CD4-positive, alpha-beta memory T cell (primary cell): ENCODE measurements around the gene SLC48A1. TPM values are rescaled to one million over a fixed set of nuclear protein-coding genes. Genes with fewer than 3 reads are reported as not detected.
A peak's percentile ranks its signal among the peaks of the same experiment; 100 is the strongest.

ENCODE experiments used
- CTCF ChIA-PET: fragments of 350-600 bp; sonication (Branson Sonifier 250); formaldehyde crosslinking; loops from one replicate; lab custom pipeline; 2021; ENCODE audit warnings: inconsistent platforms; ENCODE audit not compliant: partially characterized antibody; lab: Charles Lee
- POLR2A ChIA-PET: fragments of 350-600 bp; sonication (Branson Sonifier 250); formaldehyde crosslinking; loops from one replicate; lab custom pipeline; 2021; ENCODE audit not compliant: partially characterized antibody; lab: Charles Lee
- DNase-seq, 5 donors: peaks; one replicate each; pipeline versions ENCODE4 v3.0.0 to v3.0.0-alpha.2; 2020 to 2022; ENCODE audit warnings: mixed read lengths in 1 of 5
- H3K27ac ChIP-seq: one replicate; pipeline ENCODE4 v1.7.0; 2013; ENCODE audit warnings: low read depth, low read length
- H3K27me3 ChIP-seq: 2 replicates; pipeline ENCODE4 v1.7.0; 2013; ENCODE audit warnings: mild to moderate bottlenecking, low read length, moderate library complexity; ENCODE audit not compliant: insufficient read depth
- H3K36me3 ChIP-seq: 2 replicates; pipeline ENCODE4 v1.7.0; 2013; ENCODE audit warnings: mild to moderate bottlenecking, low read length, moderate library complexity; ENCODE audit not compliant: insufficient read depth
- H3K4me1 ChIP-seq: 2 replicates; pipeline ENCODE4 v1.7.0; 2013; ENCODE audit warnings: mild to moderate bottlenecking, low read length, moderate library complexity; ENCODE audit not compliant: insufficient read depth
- H3K4me3 ChIP-seq, 2 donors: one replicate each; pipeline ENCODE4 v1.7.0; 2013; ENCODE audit warnings: low read length in 2 of 2, mild to moderate bottlenecking in 1 of 2
- H3K9me3 ChIP-seq, 2 donors: one replicate each; pipeline ENCODE4 v1.7.0; 2013; ENCODE audit warnings: low read length in 2 of 2, control low read depth in 1 of 2; ENCODE audit not compliant: control insufficient read depth in 1 of 2
- H3K27ac Mint-ChIP-seq, 7 donors: one replicate each; pipeline ENCODE4 v1.8.0; 2020 to 2021; ENCODE audit warnings: mixed read lengths in 7 of 7, mild to moderate bottlenecking in 6 of 7, inconsistent platforms in 3 of 7, moderate library complexity in 3 of 7
- H3K27me3 Mint-ChIP-seq, 2 donors: one replicate each; pipeline ENCODE4 v1.8.0; 2020 to 2021; ENCODE audit warnings: mixed read lengths in 2 of 2
- H3K36me3 Mint-ChIP-seq, 2 donors: one replicate each; pipeline ENCODE4 v1.8.0; 2020 to 2021; ENCODE audit warnings: mixed read lengths in 2 of 2, inconsistent platforms in 1 of 2, mild to moderate bottlenecking in 1 of 2
- H3K4me1 Mint-ChIP-seq, 4 donors: one replicate each; pipeline ENCODE4 v1.8.0; 2020 to 2021; ENCODE audit warnings: mixed read lengths in 4 of 4, mild to moderate bottlenecking in 1 of 4
- H3K4me3 Mint-ChIP-seq, 8 donors: one replicate each; pipeline ENCODE4 v1.8.0; 2020 to 2021; ENCODE audit warnings: mixed read lengths in 8 of 8, mild to moderate bottlenecking in 7 of 8, moderate library complexity in 6 of 8, inconsistent platforms in 3 of 8
- H3K9me3 Mint-ChIP-seq, 8 donors: one replicate each; pipeline ENCODE4 v1.8.0; 2020 to 2021; ENCODE audit warnings: mixed read lengths in 8 of 8, mild to moderate bottlenecking in 5 of 8, inconsistent platforms in 3 of 8, moderate library complexity in 1 of 8
- intact Hi-C: fragments of 100-400 bp; cut with micrococcal nuclease; formaldehyde crosslinking; loops from one replicate; pipeline ENCODE4 v1.15.1; 2023
- polyA plus RNA-seq, 2 donors: library from polyadenylated mRNA; unstranded; fragments of 300-500 nt; fragmentation: Illumina TruSeq; gene quantifications; one replicate each; pipeline ENCODE4 v1.2.3, GENCODE V29; 2021
- total RNA-seq, 2 experiments: library from RNA; stranded (reverse); gene quantifications; one replicate each; pipeline ENCODE4 v1.2.3, GENCODE V29; 2021

Gene SLC48A1
- total and polyA plus RNA-seq, 4 experiments from 2014 or later: 8.7 to 12.3 (median 10.6) TPM

DNA sequence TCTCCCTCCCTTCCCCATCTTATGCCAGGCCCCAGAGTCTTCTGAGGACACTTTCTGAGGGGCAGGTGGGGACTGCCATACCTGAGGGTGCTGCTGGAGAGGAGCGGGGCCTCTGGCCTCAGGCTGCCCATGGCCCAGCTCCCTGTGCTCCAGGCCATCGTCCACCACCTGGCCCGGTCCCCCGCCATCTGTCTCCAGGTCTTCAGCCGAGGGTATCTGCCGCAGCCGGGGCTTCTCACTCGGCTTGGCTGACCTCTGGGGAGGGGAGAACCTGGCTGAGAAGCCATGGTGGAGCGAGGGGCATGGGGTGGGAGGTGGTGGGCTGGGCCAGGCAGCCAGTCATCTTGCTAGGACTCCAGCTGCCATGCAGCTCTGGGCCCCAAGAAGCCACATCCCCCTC is 21.6 kb downstream of the SLC48A1 start:
- ChIA-PET CTCF (no interaction called here), POLR2A (interaction anchor here (9.3 to 21.9 kb wide), 2 partner anchors 16 to 38 kb away, joined by 73 to 516 read pairs; no protein-coding TSS in a partner anchor)
- no peaks in the 10 kb centered on the region for H3K9me3 ChIP-seq
- peaks cover 79% of the 10 kb centered on the region for H3K36me3 ChIP-seq
- Mint-ChIP-seq H3K4me3 (no peak overlapping the region), H3K36me3 (peaks cover 26 to 61% of the 10 kb centered on the region in 2 donors), H3K9me3 (no peaks in the 10 kb centered on the region), H3K4me1 (peaks cover 0 to 7% (median 5%) of the 10 kb centered on the region in 4 donors), H3K27ac (peak overlapping the region in 3 of 7 donors; percentile 57 to 70 (median 66)), H3K27me3 (no peaks in the 10 kb centered on the region)
- no peak overlapping the region for H3K27ac ChIP-seq
- intact Hi-C loops: no loop called here
- no peaks in the 10 kb centered on the region for H3K27me3 ChIP-seq
- H3K4me3 ChIP-seq: no peak overlapping the region
- DNase-seq: no peak
- H3K4me1 ChIP-seq: no peaks in the 10 kb centered on the region

DNA sequence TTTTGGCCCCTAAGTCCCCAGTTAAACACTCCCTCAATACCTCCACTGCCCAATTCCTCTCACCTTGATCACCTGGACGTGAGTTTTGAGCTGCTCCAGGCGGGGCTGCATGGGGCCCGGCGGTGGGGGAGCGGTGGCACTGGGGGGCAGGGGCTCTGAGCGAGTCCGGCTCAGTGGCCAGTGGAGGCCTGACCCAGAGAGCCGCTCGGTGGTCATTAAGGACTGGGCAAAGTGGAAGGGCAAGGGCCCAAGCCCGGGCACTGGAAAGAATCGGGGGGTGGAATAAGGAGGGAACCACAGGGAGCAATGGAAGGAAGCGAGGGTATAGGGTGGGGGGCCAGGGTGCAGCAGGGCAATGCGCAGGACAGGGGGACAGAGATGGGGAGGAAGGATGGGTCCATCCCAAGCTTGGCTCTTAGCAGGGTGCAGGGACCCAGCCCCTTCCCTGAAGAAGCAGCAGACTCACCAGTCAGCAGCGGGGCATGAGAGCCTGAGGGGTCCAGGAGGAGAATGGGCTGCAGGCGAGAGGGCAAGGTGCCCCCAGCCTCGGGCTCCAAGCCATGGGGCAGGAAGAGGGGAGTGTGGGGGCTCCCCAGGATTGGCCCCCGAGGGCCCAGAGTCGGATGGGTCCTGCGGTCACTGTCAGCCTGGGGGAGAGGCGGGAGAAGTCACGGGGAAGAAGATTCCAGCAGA is 22.2 kb downstream of the SLC48A1 start:
- Histone ChIP-seq H3K36me3 (peaks cover 73% of the 10 kb centered on the region), H3K27ac (no peak overlapping the region), H3K4me1 (peaks cover 5% of the 10 kb centered on the region), H3K27me3 (no peaks in the 10 kb centered on the region), H3K9me3 (no peaks in the 10 kb centered on the region), H3K4me3 (no peak overlapping the region)
- peaks cover 0 to 10% (median 6%) of the 10 kb centered on the region in 4 donors for H3K4me1 Mint-ChIP-seq
- no peaks in the 10 kb centered on the region for H3K9me3 Mint-ChIP-seq
- no peak for DNase-seq
- CTCF ChIA-PET: no interaction called here
- no peak overlapping the region for H3K4me3 Mint-ChIP-seq
- no peaks in the 10 kb centered on the region for H3K27me3 Mint-ChIP-seq
- intact Hi-C loops: no loop called here
- peak overlapping the region in 1 of 7 donors; percentile 32 for H3K27ac Mint-ChIP-seq
- H3K36me3 Mint-ChIP-seq: peaks cover 26 to 61% of the 10 kb centered on the region in 2 donors
- POLR2A ChIA-PET: interaction anchor here (4.5 to 21.9 kb wide), 3 partner anchors 16 to 38 kb away, joined by 9 to 516 read pairs (median 73); partner anchors contain the start of gene HDAC7

DNA sequence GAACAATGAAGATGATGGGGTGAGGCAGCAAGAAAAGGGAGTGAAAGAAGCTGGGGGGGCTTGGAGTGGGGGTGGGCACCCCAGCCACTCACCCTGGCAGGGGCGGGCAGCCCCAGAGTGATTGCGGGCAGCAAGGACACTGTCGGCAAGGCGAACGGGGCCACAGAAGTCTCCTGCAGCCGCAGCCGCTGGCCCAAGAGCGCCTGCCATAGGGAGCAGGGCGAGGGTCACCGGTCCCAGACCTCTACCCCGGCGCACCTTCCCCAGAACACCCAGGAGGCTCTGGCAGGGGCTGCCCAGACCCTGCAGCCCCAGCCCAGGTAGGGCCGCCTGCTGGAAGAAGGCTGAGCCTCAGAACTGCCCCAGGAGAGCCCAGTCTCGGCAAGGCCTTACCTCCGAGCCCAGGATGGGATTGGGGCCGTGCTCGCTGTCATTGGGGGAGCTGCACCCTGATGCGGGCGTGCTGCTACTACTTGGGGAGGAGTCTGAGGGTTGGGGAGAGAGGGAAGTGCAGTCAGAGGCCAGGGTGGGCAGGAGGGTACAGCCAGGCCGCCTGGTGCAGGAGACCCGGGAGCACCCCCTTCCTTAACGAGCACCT is 22.9 kb downstream of the SLC48A1 start:
- peaks cover 2 to 17% (median 9%) of the 10 kb centered on the region in 4 donors for H3K4me1 Mint-ChIP-seq

DNA sequence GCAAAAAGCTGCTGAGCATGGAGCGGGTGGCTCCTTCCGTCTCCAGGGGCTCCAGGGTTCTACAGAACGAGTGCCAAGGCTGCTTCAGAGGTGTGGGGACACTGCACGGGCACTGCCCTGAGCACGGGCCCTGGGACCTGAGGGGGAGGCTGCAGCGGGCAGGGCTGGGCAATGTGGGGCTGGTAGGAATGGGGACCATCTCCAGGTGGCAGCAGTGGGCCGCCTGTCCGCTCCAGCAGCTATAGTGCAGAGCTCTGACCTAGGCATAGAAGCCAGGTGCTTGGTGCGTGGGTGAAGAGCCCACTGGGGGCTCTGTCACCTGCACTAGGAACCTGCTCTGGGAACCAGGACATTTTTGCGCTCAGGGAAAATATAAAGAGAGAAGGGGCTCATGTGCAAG is 24.4 kb downstream of the SLC48A1 start:
- peak in 2 of 5 donors; percentile 20 to 21 for DNase-seq
- ChIA-PET POLR2A (interaction anchor here (1.1 to 21.9 kb wide), 4 partner anchors 14 to 36 kb away, joined by 3 to 516 read pairs (median 41); partner anchors contain the start of gene HDAC7), CTCF (interaction anchor here (1.0 to 20.2 kb wide), 5 partner anchors 11 to 53 kb away, joined by 3 to 568 read pairs (median 5); no protein-coding TSS in a partner anchor)
- H3K4me1 ChIP-seq: peaks cover 26% of the 10 kb centered on the region
- no peak overlapping the region for H3K4me3 ChIP-seq
- no peaks in the 10 kb centered on the region for H3K9me3 Mint-ChIP-seq
- no peak overlapping the region for H3K27ac ChIP-seq
- peaks cover 15 to 32% (median 23%) of the 10 kb centered on the region in 4 donors for H3K4me1 Mint-ChIP-seq
- peaks cover 20 to 52% of the 10 kb centered on the region in 2 donors for H3K36me3 Mint-ChIP-seq
- H3K27ac Mint-ChIP-seq: peak overlapping the region in 3 of 7 donors; percentile 56 to 80 (median 73)
- peaks cover 56% of the 10 kb centered on the region for H3K36me3 ChIP-seq
- H3K27me3 ChIP-seq: no peaks in the 10 kb centered on the region
- H3K4me3 Mint-ChIP-seq: no peak overlapping the region
- H3K27me3 Mint-ChIP-seq: no peaks in the 10 kb centered on the region
- intact Hi-C loops: loop anchor here (1.0 kb wide), 1 partner anchor 40 kb away; no protein-coding TSS in a partner anchor
- H3K9me3 ChIP-seq: no peaks in the 10 kb centered on the region

More for the DNA sequence above, 22.9 kb downstream of the SLC48A1 start:
- Mint-ChIP-seq H3K36me3 (peaks cover 21 to 57% of the 10 kb centered on the region in 2 donors), H3K4me3 (no peak overlapping the region), H3K27ac (no peak overlapping the region), H3K9me3 (no peaks in the 10 kb centered on the region), H3K27me3 (no peaks in the 10 kb centered on the region)
- Histone ChIP-seq H3K4me3 (no peak overlapping the region), H3K9me3 (no peaks in the 10 kb centered on the region), H3K36me3 (peaks cover 67% of the 10 kb centered on the region), H3K27me3 (no peaks in the 10 kb centered on the region), H3K4me1 (peaks cover 11% of the 10 kb centered on the region), H3K27ac (no peak overlapping the region)
- ChIA-PET POLR2A (interaction anchor here (4.5 to 21.9 kb wide), 3 partner anchors 15 to 37 kb away, joined by 9 to 516 read pairs (median 73); partner anchors contain the start of gene HDAC7), CTCF (interaction anchor here (1.8 to 20.2 kb wide), 3 partner anchors 12 to 39 kb away, joined by 5 to 568 read pairs (median 9); no protein-coding TSS in a partner anchor)
- intact Hi-C loops: no loop called here
- no peak for DNase-seq

DNA sequence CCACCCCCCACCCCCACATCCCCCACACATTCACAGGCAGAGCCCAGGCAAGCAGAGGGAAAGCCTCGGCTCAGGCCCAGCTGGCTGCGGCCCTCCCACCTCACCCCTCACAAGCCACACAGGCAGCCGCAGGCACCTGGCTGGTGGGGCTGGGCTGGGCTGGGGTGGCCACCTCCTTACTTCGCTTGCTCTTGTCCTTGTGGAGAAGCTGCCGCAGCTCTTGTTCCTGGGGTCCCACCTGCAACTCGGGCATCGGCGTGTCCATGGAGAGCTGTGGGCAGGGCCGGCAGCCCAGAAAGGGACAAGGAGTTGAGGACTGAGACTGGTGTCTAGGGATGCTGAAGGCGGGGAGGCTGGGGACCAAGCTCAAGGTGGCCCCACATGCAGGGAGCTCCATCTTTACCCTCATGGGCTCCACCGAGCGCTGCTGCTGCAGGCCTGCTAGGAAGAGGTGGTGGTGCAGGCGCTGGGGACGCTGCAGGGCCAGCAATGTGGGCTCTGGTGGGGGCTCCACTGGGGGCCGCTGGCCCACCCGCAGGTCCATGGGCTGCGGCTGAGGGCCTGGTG is 25.4 kb downstream of the SLC48A1 start:
- peaks cover 36% of the 10 kb centered on the region for H3K4me1 ChIP-seq

GRCh38 chr12:47799357-47799955 is 26.4 kb downstream of the SLC48A1 start:
- Mint-ChIP-seq H3K36me3 (peaks cover 7 to 48% of the 10 kb centered on the region in 2 donors), H3K27me3 (no peaks in the 10 kb centered on the region), H3K9me3 (no peaks in the 10 kb centered on the region), H3K4me3 (no peak overlapping the region), H3K27ac (peak overlapping the region; percentile 4 to 75 (median 66)), H3K4me1 (peaks cover 27 to 52% (median 40%) of the 10 kb centered on the region in 4 donors)
- peaks cover 46% of the 10 kb centered on the region for H3K4me1 ChIP-seq
- ChIA-PET CTCF (interaction anchor here (0.7 to 20.2 kb wide), 3 partner anchors 9 to 35 kb away, joined by 3 to 568 read pairs (median 4); no protein-coding TSS in a partner anchor), POLR2A (interaction anchor here (4.5 to 21.9 kb wide), 3 partner anchors 12 to 34 kb away, joined by 9 to 516 read pairs (median 73); partner anchors contain the start of gene HDAC7)
- no peak overlapping the region for H3K27ac ChIP-seq
- peaks cover 39% of the 10 kb centered on the region for H3K36me3 ChIP-seq
- no peak for DNase-seq
- intact Hi-C loops: no loop called here
- no peaks in the 10 kb centered on the region for H3K27me3 ChIP-seq
- H3K4me3 ChIP-seq: no peak overlapping the region
- H3K9me3 ChIP-seq: no peaks in the 10 kb centered on the region

More for the DNA sequence above, 25.4 kb downstream of the SLC48A1 start:
- POLR2A ChIA-PET: interaction anchor here (4.5 to 21.9 kb wide), 3 partner anchors 13 to 35 kb away, joined by 9 to 516 read pairs (median 73); partner anchors contain the start of gene HDAC7
- intact Hi-C loops: no loop called here
- Histone ChIP-seq H3K4me3 (no peak overlapping the region), H3K9me3 (no peaks in the 10 kb centered on the region), H3K36me3 (peaks cover 49% of the 10 kb centered on the region), H3K27ac (no peak overlapping the region), H3K27me3 (no peaks in the 10 kb centered on the region)
- CTCF ChIA-PET: interaction anchor here (1.0 to 20.2 kb wide), 3 partner anchors 19 to 54 kb away, joined by 3 to 568 read pairs (median 9); no protein-coding TSS in a partner anchor
- Mint-ChIP-seq H3K27ac (peak overlapping the region in 1 of 7 donors; percentile 70), H3K4me3 (no peak overlapping the region), H3K36me3 (peaks cover 14 to 51% of the 10 kb centered on the region in 2 donors), H3K9me3 (no peaks in the 10 kb centered on the region), H3K27me3 (no peaks in the 10 kb centered on the region), H3K4me1 (peaks cover 25 to 42% (median 32%) of the 10 kb centered on the region in 4 donors)
- DNase-seq: no peak
